ENCODE results near the gene ANKRD52. TPM values are rescaled to one million over a fixed set of nuclear protein-coding genes. Genes with fewer than 3 reads are reported as not detected.

ANKRD52 gene
- total and polyA plus RNA-seq, 9 of the 15 experiments (the other 6 are each of a cell fraction or from before 2014, with no cell fraction given): 0.52 to 46.8 (median 7.9) TPM

DNA sequence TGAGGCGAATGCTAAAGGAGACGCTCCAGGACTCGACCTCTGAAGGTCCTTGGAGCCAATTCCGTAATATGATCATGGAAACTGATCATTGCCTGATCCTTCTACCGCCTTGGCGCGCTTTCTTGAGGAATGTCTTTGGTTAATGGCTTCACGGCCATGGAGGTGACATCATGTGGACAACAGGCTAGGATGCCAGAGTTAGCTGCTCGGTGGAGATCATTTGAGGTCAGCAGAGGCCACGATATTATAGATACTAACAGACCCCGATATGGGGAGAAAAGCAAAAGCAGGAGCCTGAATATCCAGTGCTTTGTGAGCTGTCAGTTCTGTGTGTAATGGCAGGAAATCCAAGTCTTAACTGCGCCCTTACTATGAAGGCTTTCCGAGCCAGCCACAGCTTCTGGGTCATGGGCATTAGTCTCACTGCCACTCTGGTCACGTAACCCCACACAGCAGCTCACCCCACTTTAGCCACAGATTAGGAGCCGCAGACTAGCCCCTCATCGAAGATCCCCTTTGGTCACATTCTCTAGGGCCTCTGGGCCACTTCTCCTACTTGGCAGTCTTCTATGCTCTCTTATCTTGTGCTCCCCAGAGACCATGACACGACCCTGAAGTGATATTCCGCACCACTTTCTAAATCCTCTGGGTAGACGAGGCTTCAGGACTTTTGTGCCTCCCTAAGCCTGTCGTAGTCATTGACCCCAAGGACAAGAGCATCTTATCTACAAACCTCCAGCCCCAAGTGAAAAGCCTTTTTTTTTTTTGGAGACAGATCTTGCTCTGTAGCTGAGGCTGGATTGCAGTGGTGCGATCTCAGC, 42.7 kb upstream of the ANKRD52 start (continued):
- TF ChIP-seq ZBTB40 (IDR thresholded peaks at IDR 0.05): no peak
- TF ChIP-seq ZBTB40 (CRISPR knock-in tag; IDR thresholded peaks at IDR 0.05): no peak
- TF ChIP-seq, protein P1, sequence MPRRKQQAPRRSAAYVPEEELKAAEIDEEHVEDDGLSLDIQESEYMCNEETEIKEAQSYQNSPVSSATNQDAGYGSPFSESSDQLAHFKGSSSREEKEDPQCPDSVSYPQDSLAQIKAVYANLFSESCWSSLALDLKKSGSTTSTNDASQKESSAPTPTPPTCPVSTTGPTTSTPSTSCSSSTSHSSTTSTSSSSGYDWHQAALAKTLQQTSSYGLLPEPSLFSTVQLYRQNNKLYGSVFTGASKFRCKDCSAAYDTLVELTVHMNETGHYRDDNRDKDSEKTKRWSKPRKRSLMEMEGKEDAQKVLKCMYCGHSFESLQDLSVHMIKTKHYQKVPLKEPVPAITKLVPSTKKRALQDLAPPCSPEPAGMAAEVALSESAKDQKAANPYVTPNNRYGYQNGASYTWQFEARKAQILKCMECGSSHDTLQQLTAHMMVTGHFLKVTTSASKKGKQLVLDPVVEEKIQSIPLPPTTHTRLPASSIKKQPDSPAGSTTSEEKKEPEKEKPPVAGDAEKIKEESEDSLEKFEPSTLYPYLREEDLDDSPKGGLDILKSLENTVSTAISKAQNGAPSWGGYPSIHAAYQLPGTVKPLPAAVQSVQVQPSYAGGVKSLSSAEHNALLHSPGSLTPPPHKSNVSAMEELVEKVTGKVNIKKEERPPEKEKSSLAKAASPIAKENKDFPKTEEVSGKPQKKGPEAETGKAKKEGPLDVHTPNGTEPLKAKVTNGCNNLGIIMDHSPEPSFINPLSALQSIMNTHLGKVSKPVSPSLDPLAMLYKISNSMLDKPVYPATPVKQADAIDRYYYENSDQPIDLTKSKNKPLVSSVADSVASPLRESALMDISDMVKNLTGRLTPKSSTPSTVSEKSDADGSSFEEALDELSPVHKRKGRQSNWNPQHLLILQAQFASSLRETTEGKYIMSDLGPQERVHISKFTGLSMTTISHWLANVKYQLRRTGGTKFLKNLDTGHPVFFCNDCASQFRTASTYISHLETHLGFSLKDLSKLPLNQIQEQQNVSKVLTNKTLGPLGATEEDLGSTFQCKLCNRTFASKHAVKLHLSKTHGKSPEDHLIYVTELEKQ (CRISPR knock-in tag; IDR thresholded peaks at IDR 0.05): no peak
- peak; percentile 49 for TF ChIP-seq SOX6 (IDR thresholded peaks at IDR 0.05)
- TF ChIP-seq ATF1 (CRISPR knock-in tag; IDR thresholded peaks at IDR 0.05): no peak
- TF ChIP-seq ATF1 (tag; IDR thresholded peaks at IDR 0.05): peak; percentile 47
- TF ChIP-seq, protein P2, sequence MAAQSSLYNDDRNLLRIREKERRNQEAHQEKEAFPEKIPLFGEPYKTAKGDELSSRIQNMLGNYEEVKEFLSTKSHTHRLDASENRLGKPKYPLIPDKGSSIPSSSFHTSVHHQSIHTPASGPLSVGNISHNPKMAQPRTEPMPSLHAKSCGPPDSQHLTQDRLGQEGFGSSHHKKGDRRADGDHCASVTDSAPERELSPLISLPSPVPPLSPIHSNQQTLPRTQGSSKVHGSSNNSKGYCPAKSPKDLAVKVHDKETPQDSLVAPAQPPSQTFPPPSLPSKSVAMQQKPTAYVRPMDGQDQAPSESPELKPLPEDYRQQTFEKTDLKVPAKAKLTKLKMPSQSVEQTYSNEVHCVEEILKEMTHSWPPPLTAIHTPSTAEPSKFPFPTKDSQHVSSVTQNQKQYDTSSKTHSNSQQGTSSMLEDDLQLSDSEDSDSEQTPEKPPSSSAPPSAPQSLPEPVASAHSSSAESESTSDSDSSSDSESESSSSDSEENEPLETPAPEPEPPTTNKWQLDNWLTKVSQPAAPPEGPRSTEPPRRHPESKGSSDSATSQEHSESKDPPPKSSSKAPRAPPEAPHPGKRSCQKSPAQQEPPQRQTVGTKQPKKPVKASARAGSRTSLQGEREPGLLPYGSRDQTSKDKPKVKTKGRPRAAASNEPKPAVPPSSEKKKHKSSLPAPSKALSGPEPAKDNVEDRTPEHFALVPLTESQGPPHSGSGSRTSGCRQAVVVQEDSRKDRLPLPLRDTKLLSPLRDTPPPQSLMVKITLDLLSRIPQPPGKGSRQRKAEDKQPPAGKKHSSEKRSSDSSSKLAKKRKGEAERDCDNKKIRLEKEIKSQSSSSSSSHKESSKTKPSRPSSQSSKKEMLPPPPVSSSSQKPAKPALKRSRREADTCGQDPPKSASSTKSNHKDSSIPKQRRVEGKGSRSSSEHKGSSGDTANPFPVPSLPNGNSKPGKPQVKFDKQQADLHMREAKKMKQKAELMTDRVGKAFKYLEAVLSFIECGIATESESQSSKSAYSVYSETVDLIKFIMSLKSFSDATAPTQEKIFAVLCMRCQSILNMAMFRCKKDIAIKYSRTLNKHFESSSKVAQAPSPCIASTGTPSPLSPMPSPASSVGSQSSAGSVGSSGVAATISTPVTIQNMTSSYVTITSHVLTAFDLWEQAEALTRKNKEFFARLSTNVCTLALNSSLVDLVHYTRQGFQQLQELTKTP (IDR thresholded peaks at IDR 0.05; ENCODE audit: low read depth in 1 of 2, partially characterized antibody in 2 of 2): peak in 1 of 2 experiments; percentile 57
- no peak for TF ChIP-seq SETDB1 (IDR thresholded peaks at IDR 0.05; ENCODE audit: low read length)
- no peak for TF ChIP-seq SAP30 (IDR thresholded peaks at IDR 0.05; ENCODE audit: borderline replicate concordance, insufficient read depth, low read depth, low read length, poor library complexity, severe bottlenecking)

All from K562 (cell line).